Renal cortical epithelial cell (primary cell): ENCODE data around the gene FGF14. TPM values are rescaled to one million over a fixed set of nuclear protein-coding genes. Genes with fewer than 3 reads are reported as not detected.

Experiments used
- DNase-seq: peaks from one replicate; pipeline ENCODE4 v3.0.0-alpha.2; 2011; ENCODE audit warnings: low read depth
- total RNA-seq: library from RNA; depleted of rRNA; stranded (reverse); fragments of >200 nt; gene quantifications from 2 replicates; pipeline ENCODE4 v1.2.3, GENCODE V29; 2014

FGF14 gene
- total RNA-seq, 1 donor from 2014 or later, result 0.70 TPM

GRCh38 chr13:101986316-101986715 lies 415.5 kb downstream of the FGF14 start:
- DNase-seq, result no peak

GRCh38 chr13:101985321-101985720 lies 416.5 kb downstream of the FGF14 start:
- DNase-seq, result no peak

GRCh38 chr13:101982903-101983302 lies 418.9 kb downstream of the FGF14 start:
- DNase-seq, result no peak

DNA sequence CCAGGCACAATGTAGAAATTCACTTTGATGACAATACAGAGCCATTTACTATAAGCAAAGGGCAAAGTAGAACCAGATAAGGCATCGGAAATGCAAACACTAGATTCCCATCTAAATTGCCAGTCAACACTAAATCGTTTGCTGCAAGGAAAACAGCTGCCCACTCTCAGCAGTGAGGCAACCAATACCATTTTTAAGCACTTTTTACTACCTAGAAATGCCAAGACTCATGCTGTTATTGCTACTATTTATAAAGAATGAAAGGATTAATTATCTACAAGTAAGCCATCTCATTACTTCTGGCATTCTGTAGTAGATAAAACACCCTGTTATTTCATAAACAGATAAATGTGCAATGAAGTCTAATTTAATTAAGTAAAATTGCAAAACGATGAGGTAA lies 422.0 kb downstream of the FGF14 start:
- no peak for DNase-seq

DNA sequence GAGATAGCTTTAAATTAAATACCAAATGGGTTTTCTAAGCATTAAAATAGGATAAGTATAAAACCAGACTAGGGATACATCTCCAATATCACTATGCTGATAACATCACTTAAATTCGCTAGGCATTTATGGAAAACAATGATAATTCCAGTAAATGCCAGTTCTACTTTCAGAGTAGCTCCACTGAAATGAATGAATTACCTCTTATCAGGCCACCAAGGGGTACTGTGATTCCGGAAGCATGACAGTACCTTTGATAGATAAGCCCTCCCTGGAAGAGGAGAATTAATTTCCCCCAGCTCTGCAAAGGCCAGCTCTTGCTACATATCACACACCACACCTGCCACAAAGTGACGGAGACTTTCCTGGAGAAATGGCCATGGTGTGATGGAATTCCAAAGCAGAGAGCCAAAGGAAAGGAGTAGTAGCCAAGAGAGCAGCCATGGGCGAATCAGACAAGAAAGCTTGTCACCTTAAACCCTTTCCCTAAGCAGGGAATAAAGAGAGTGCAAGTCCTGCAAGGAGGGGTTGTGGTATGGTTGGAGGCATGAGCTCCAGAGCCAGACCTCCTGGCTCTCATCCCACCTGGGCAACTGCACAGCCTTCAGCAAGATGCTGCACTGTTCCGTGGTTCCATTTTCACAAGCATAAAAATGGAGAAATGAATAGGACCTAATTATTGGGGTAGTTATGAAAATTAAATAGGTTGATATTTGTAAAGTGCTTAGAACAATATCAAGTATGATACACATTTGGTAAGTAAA lies 423.1 kb downstream of the FGF14 start:
- DNase-seq, result no peak

DNA sequence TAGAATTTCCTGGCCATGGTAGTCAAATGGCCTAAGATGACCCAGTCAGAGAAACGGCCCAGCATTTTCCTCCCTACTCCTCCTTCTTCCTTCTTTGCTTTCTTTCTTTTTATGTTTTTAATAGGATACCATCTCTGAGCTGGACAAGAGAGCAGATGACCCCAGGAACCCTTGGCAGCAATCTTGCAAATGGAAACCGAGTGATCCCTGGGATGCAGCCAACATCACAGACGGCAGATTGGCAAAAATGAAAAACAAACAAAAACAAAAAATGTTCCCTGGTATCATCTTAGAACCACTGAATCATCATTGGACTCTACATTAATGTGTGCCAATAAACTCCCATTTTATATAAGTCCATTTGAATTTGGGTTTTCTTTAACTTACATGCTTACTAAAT lies 424.4 kb downstream of the FGF14 start:
- DNase-seq, result no peak

DNA sequence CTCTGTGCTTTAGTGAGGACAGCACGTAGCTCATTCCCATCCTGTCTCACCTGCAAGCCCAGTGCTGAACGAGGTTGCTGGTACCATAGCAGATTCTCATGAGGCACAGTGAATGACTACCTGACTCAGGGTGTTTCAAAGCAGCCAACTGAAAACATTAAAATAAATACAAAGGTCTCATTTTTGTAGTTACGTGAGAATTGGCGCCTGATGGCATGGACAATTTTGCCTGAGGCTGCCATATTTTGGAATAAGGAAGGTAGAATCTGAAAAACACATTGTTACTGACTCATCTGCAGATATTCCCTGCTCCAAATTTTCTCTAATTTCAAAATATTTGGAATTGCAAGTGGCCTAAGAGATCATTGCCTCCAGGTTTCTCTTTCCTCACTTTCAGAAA lies 429.7 kb downstream of the FGF14 start:
- DNase-seq, result no peak

- no peak for DNase-seq
These were observed 431.5 kb downstream of the FGF14 start for GRCh38 chr13:101970341-101970740.

- DNase-seq, result no peak
These were observed 434.1 kb downstream of the FGF14 start for GRCh38 chr13:101967781-101968180.

DNA sequence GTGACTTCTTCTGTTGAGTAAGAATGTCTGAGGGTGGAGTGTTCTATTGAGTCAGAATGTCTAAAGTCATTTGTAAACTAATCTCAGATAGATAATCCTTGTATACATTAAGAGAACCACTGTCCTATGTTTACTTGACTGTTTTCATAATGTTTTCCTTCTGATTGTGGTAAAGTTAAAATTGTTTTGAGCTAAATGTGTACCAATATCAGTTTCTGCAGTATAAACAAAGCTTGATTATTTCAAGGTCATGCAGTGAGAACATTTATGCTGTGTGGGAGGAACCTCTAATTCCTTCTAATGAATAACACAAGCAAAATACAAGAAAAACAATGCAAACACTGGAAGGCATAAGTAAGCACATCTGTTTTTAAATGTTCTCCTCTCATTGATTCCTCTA lies 434.6 kb downstream of the FGF14 start:
- DNase-seq, result no peak

DNA sequence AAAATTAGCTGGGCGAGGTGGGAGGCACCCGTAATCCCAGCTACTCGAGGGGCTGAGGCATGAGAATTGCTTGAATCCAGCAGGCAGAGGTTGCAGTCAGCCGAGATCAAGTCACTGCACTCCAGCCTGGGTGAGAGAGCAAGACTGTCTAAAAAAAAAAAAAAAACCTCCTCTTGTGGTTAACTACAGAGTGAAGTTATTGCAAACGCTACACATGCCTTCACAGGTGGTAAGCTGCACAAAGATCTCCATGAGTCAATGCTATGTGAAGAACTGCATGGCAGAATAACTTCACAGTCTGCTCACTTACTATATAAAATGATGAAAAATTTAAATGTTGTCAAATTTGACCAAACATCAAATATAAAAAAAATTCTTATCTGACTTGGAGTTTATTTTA lies 436.8 kb downstream of the FGF14 start:
- DNase-seq, result peak; percentile 75

DNA sequence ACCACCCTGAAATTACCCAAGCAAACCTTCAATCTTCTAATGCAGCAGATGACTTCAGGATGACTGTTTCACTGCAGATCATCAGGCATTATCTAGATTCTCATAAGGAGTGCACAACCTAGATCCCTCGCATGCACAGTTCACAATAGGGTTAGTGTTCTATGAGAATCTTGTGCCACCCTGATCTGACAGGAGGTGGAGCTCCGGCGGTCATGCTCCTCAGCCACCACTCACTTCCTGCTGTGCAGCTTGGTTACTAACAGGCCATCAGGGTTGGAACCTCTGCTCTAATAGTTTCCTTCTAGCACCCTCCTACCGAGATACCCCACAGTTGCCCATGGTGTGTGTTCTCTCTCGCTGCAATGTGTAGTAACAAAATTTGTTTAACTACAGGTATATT lies 442.8 kb downstream of the FGF14 start:
- no peak for DNase-seq

DNA sequence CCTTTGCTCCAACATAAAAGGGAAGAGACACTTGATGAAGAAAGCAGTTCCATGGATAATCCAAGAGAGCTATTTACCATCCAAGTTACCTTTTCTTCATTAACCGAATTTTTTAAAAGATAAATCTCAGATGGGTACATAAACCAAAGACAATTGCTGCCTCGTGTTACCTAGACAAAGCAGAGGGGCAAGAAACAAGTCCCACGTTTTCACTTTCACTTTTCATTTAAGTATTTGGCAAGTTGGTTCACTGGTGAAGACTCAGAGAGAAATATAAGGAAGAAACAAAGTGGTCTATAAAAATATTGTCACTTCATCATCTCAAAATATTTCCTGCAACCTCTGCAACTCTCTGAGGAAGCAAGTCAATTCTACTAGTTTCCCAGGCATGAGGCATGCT lies 446.1 kb downstream of the FGF14 start:
- no peak for DNase-seq

- DNase-seq, result no peak
These were observed 450.7 kb downstream of the FGF14 start for GRCh38 chr13:101951114-101951513.

DNA sequence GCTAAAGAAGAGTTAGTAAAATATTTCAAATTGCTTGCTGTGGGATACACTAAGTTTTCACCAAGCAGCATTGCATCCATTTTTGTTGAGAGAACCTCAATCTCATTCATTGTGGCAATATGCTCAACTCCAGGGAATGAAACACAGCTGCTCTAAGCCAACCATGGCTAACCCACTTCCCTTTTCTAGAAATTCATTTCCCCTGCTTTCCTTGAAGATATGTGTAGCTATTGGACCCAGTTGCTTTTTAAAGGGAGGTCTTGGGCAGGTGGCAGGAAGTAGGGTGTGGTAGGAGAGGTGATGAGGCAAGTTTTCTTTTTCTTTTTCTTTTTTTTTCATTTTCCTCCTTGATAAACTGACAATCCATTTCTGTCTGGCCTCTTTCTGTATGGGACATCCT lies 452.2 kb downstream of the FGF14 start:
- DNase-seq, result no peak

GRCh38 chr13:101946401-101946800 lies 455.4 kb downstream of the FGF14 start:
- no peak for DNase-seq

DNA sequence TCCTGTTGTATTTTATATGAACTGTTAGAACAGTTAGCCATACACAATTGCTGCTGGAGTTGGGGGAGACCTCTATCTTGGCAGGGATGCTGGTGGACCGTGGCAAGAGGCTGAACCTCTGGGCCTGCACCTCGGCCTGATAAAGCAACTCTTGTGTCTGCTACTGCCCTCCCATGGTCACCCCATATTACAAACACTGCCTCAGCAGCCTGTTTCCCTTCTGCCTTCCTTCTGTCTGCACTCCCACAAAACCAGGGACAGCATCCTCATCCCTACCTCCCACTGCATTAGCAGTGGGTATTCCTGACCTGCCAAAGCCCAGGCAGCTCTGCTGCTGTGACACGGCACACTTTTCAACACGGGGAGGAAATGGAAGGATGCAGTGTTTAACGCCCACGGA lies 456.4 kb downstream of the FGF14 start:
- no peak for DNase-seq

- peak; percentile 13 for DNase-seq
These were observed 457.3 kb downstream of the FGF14 start for GRCh38 chr13:101944521-101944920.

GRCh38 chr13:101942535-101943157 lies 459.2 kb downstream of the FGF14 start:
- no peak for DNase-seq

DNA sequence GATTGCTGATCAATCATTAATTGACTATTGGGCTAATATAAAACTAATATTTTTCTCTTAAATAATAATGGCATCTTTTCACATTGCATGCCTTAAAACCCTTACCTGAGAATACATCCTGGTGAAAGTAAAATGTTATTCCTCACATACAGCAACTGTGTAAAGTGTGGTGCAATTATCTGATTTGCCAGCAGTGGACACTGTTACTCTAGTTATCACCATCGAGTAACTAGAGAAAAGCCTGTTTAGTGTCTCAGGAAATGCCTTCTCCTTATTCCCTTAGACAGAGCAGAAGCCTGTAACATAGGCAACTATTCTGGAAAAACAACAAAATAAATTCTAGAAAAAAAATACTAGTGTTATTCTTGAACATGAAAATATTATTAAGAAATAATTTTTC lies 459.8 kb downstream of the FGF14 start:
- DNase-seq, result peak; percentile 59

DNA sequence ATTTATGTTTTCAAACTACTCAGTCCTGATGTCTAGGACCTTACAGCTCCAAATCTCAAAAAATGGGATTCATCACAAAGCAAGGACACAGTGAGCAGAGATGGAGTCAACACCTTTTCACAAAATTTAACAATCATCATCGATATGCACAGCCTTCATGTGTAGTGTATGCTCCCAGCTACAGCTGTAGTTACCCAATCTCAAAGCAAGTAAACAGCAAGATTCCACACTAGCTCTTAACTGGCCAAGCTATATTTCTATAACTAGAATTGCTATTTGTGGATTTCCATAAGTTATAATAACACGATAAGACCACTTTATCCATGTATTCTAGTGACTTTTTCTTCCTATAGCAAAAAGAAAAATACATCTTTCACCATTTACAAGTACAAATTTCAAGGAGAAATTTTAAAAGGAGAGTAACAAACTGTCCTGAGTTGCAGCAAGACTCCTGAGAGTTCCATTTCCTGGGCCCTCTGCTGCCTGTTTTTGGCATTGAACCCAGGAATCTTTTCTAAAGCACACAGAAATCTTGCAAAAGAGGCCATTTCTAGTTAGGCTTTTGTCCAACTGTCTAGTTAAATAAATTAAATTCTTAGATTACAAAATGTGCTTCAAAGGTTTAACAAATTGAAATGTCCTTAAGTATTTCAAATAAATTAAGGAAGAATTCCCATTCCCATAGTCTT lies 460.6 kb downstream of the FGF14 start:
- DNase-seq, result peak; percentile 20

- DNase-seq, result no peak
These were observed 462.5 kb downstream of the FGF14 start for GRCh38 chr13:101939370-101939769.

GRCh38 chr13:101935828-101936227 lies 466.0 kb downstream of the FGF14 start:
- no peak for DNase-seq
